ENCODE results near the gene NOS3. TPM values are rescaled to one million over a fixed set of nuclear protein-coding genes. Genes with fewer than 3 reads are reported as not detected.

NOS3 gene
- total and polyA plus RNA-seq, 2 of the 13 experiments (the other 11 are each of a cell fraction or from before 2014, with no cell fraction given) = 3.7 to 7.5 TPM

DNA sequence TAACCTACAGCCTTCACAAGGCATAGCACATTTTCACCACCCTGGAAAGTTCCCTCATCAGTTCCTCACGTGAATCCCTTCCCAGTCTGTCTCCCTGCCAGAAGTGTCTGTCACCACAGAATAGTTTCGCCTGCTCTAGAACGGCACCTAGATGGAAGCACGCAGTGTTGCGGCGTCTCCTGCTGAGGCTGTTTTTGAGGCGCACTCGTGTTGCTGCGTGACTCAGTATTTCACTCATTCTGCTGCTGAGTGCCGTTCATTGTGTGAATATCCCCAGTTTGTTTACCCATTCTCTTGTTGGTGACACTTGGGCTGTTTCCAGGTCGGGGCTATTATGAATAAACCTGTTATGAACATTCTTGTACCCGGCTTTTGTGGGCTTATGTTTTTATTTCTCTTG, 12.8 kb downstream of the NOS3 start:
- ChIA-PET POLR2A (no interaction called here), CTCF (ENCODE audit: low intra/inter-chr PET ratio, low total read pairs) (no interaction called here)
- H3K9me3 ChIP-seq (ENCODE audit: low read length) = no peaks in the 10 kb centered on the region
- peaks cover 0 to 2% of the 10 kb centered on the region in 2 experiments; a peak in 2 of 5 replicates for H3K27me3 ChIP-seq (ENCODE audit: control insufficient read depth in 1 of 2, insufficient read depth in 2 of 2, low read length in 2 of 2)
- no peak for DNase-seq (ENCODE audit: low spot score)
- no peak overlapping the region for H3K9ac ChIP-seq (ENCODE audit: insufficient read depth, low read depth, low read length)
- intact Hi-C loops (cut with micrococcal nuclease; ENCODE audit: unreplicated experiment) (no loop called here), in situ Hi-C loops (cut with HindIII; ENCODE audit: extremely low pct_ligation_motif_present, low pct_unique_long_range_greater_than_20kb) (no loop called here)
- H3K36me3 ChIP-seq (replicated peaks in 1 of 2; ENCODE audit: control insufficient read depth in 1 of 2, insufficient read depth in 2 of 2, low read length in 2 of 2) = no peaks in the 10 kb centered on the region
- BruUV-seq (replicated peaks) = no TSS peak
- peak; percentile 21 for FAIRE-seq
- ATAC-seq = peak; percentile 22; the same call in 2 of the 3 replicates
- 2% methylated on average over 12 of the region's 12 CpGs for WGBS (ENCODE audit: low lambda C conversion rate)
- no peak for TF ChIP-seq PHB2 (IDR thresholded peaks at IDR 0.05; ENCODE audit: partially characterized antibody)
- TF ChIP-seq ZBTB21 (CRISPR knock-in tag; IDR thresholded peaks at IDR 0.05) = 0 out of 2 replicates have a peak, but pooled peaks have one; percentile 24
- TF ChIP-seq MAFK (conservative IDR thresholded peaks at IDR 0.05 in 1 of 2, IDR thresholded peaks at IDR 0.05 in 1 of 2; ENCODE audit: low read length in 2 of 2) = no peak
- peak; percentile 32; the same call in 1 of the 2 replicates for TF ChIP-seq SALL1 (CRISPR knock-in tag; IDR thresholded peaks at IDR 0.05)
- TF ChIP-seq ZNF24 (IDR thresholded peaks at IDR 0.05) = no peak
- TF ChIP-seq, protein P1, sequence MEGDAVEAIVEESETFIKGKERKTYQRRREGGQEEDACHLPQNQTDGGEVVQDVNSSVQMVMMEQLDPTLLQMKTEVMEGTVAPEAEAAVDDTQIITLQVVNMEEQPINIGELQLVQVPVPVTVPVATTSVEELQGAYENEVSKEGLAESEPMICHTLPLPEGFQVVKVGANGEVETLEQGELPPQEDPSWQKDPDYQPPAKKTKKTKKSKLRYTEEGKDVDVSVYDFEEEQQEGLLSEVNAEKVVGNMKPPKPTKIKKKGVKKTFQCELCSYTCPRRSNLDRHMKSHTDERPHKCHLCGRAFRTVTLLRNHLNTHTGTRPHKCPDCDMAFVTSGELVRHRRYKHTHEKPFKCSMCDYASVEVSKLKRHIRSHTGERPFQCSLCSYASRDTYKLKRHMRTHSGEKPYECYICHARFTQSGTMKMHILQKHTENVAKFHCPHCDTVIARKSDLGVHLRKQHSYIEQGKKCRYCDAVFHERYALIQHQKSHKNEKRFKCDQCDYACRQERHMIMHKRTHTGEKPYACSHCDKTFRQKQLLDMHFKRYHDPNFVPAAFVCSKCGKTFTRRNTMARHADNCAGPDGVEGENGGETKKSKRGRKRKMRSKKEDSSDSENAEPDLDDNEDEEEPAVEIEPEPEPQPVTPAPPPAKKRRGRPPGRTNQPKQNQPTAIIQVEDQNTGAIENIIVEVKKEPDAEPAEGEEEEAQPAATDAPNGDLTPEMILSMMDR (CRISPR knock-in tag; IDR thresholded peaks at IDR 0.05) = peak; percentile 26; the same call in 1 of the 2 replicates
- TF ChIP-seq U2AF1 (optimal IDR thresholded peaks at IDR 0.05; ENCODE audit: low read depth, low read length) = no peak
- TF ChIP-seq MEIS2 (CRISPR knock-in tag; IDR thresholded peaks at IDR 0.05) = peak; percentile 21; the same call in 1 of the 2 replicates
- peak; percentile 76; the same call in 1 of the 2 replicates for TF ChIP-seq SOX5 (CRISPR knock-in tag; IDR thresholded peaks at IDR 0.05; ENCODE audit: borderline replicate concordance)
- TF ChIP-seq TBX2 (CRISPR knock-in tag; IDR thresholded peaks at IDR 0.05; ENCODE audit: borderline replicate concordance) = peak; percentile 52
- peak; percentile 59; the same call in 1 of the 2 replicates for TF ChIP-seq ZBTB33 (CRISPR knock-in tag; IDR thresholded peaks at IDR 0.05)
- TF ChIP-seq FOSL2 (CRISPR knock-in tag; IDR thresholded peaks at IDR 0.05) = peak; percentile 72
- TF ChIP-seq SOX13 (IDR thresholded peaks at IDR 0.05) = no peak
- peak in 1 of 2 experiments; percentile 58; a peak in 1 of 4 replicates for TF ChIP-seq SOX13 (CRISPR knock-in tag; conservative IDR thresholded peaks at IDR 0.05 in 1 of 2, IDR thresholded peaks at IDR 0.05 in 1 of 2)
- TF ChIP-seq, protein P2, sequence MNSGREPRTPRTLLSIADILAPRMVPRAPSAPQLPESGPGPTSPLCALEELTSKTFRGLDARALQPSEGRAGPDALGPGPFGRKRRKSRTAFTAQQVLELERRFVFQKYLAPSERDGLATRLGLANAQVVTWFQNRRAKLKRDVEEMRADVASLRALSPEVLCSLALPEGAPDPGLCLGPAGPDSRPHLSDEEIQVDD (CRISPR knock-in tag; IDR thresholded peaks at IDR 0.05; ENCODE audit: borderline replicate concordance) = no peak
- TF ChIP-seq ZNF12 (CRISPR knock-in tag; IDR thresholded peaks at IDR 0.05) = 0 out of 2 replicates have a peak, but pooled peaks have one; percentile 28
- no peak for TF ChIP-seq PAWR (CRISPR knock-in tag; IDR thresholded peaks at IDR 0.05; ENCODE audit: borderline replicate concordance)
- peak; percentile 31; the same call in 1 of the 2 replicates for TF ChIP-seq TBX3 (IDR thresholded peaks at IDR 0.05; ENCODE audit: borderline replicate concordance)
- TF ChIP-seq ZNF770 (CRISPR knock-in tag; IDR thresholded peaks at IDR 0.05) = no peak
- TF ChIP-seq GATAD2A (CRISPR knock-in tag; IDR thresholded peaks at IDR 0.05) = 0 out of 2 replicates have a peak, but pooled peaks have one; percentile 19
- no peak overlapping the region for H3K27ac ChIP-seq (ENCODE audit: extremely low read length, insufficient read depth, low read length)
- H3K4me2 ChIP-seq (ENCODE audit: low read depth, low read length) = peak overlapping the region; percentile 36
- H3K4me1 ChIP-seq (ENCODE audit: insufficient read depth, low read length) = peaks cover 59% of the 10 kb centered on the region
- H3K79me2 ChIP-seq (ENCODE audit: insufficient read depth, low read length) = no peaks in the 10 kb centered on the region
- H4K20me1 ChIP-seq (ENCODE audit: insufficient read depth, low read length) = no peaks in the 10 kb centered on the region
- peak overlapping the region in 1 of 3 experiments; percentile 1; a peak in 1 of 6 replicates for H3K4me3 ChIP-seq (replicated peaks in 1 of 3; ENCODE audit: insufficient read depth in 1 of 3, low read depth in 2 of 3, low read length in 3 of 3)
- no peak overlapping the region for H2AFZ ChIP-seq (ENCODE audit: low read length)
